Stimulated activated CD4-positive, alpha-beta T cell treated with anti-CD3 and anti-CD28 coated beads, Interleukin-2, amount 100 ng/mL, for 4 hours (primary cell): ENCODE data around the gene CTNNBL1.

Source experiments
- DNase-seq: peaks from one replicate; pipeline ENCODE4 v3.0.0-alpha.2; 2020; ENCODE audit warnings: low read depth

The CTNNBL1 gene

GRCh38 chr20:37901654-37902503, 208.0 kb downstream of the CTNNBL1 start:
- no peak for DNase-seq

- no peak for DNase-seq
These were observed 208.9 kb downstream of the CTNNBL1 start, which contains the start of gene VSTM2L for GRCh38 chr20:37902504-37903313. VSTM2L (plus strand) TSS chr20:37903127; CDS start chr20:37903351, 224 bp downstream.

- no peak for DNase-seq
These were observed 209.6 kb downstream of the CTNNBL1 start for GRCh38 chr20:37903317-37904007.

- no peak for DNase-seq
These were observed 210.3 kb downstream of the CTNNBL1 start for GRCh38 chr20:37904008-37904642.

- DNase-seq, result no peak
These were observed 211.1 kb downstream of the CTNNBL1 start for GRCh38 chr20:37904845-37905373.

GRCh38 chr20:37905671-37906613, 212.1 kb downstream of the CTNNBL1 start:
- DNase-seq, result no peak

- no peak for DNase-seq
These were observed 213.5 kb downstream of the CTNNBL1 start for GRCh38 chr20:37907330-37907676.

GRCh38 chr20:37907677-37908401, 214.0 kb downstream of the CTNNBL1 start:
- no peak for DNase-seq

GRCh38 chr20:37911261-37911660, 217.4 kb downstream of the CTNNBL1 start:
- no peak for DNase-seq

- no peak for DNase-seq
These were observed 218.0 kb downstream of the CTNNBL1 start for GRCh38 chr20:37911838-37912281.

GRCh38 chr20:37912874-37913273, 219.0 kb downstream of the CTNNBL1 start:
- DNase-seq, result no peak

- no peak for DNase-seq
These were observed 219.9 kb downstream of the CTNNBL1 start for GRCh38 chr20:37913567-37914366.

GRCh38 chr20:37914367-37914671, 220.5 kb downstream of the CTNNBL1 start:
- no peak for DNase-seq

- DNase-seq, result no peak
These were observed 221.0 kb downstream of the CTNNBL1 start for GRCh38 chr20:37914672-37915433.

GRCh38 chr20:37915434-37915787, 221.6 kb downstream of the CTNNBL1 start:
- DNase-seq, result no peak

GRCh38 chr20:37915800-37916570, 222.2 kb downstream of the CTNNBL1 start:
- no peak for DNase-seq

- DNase-seq, result no peak
These were observed 223.6 kb downstream of the CTNNBL1 start for GRCh38 chr20:37917461-37917860.

- no peak for DNase-seq
These were observed 224.2 kb downstream of the CTNNBL1 start for GRCh38 chr20:37918035-37918434.
